Transverse colon (tissue), 4 donors: ENCODE measurements around the gene CACNA1E. TPM values are rescaled to one million over a fixed set of nuclear protein-coding genes. Genes with fewer than 3 reads are reported as not detected.

ENCODE experiments used
- DNase-seq: peaks from one replicate; pipeline ENCODE4 v3.0.0-alpha.2; 2019
- H3K27ac ChIP-seq, 4 donors: fragments of 200-600 bp; sonication (generic); 2 replicates each; pipeline ENCODE4 v1.5.1; 2016 to 2018; ENCODE audit warnings: inconsistent platforms in 4 of 4
- H3K27me3 ChIP-seq: fragments of 200-600 bp; sonication (generic); 2 replicates; pipeline ENCODE4 v1.5.1; 2017; ENCODE audit warnings: inconsistent platforms
- H3K36me3 ChIP-seq, 4 donors: fragments of 200-600 bp; sonication (generic); 2 replicates each; pipeline ENCODE4 v1.5.1; 2017 to 2019; ENCODE audit warnings: inconsistent platforms in 4 of 4
- H3K4me1 ChIP-seq, 4 donors: fragments of 200-600 bp; sonication (generic); 2 replicates each; pipeline ENCODE4 v1.5.1; 2017 to 2020; ENCODE audit warnings: inconsistent platforms in 4 of 4
- H3K4me3 ChIP-seq, 4 donors: fragments of 200-600 bp; sonication (generic); 1 replicate in 1 of 4; 2 replicates in 3 of 4; pipeline versions ENCODE4 v1.5.1 to v1.6.1; 2017 to 2019; ENCODE audit warnings: inconsistent platforms in 4 of 4
- H3K9me3 ChIP-seq, 2 donors: fragments of 200-600 bp; sonication (generic); 2 replicates each; pipeline ENCODE4 v1.5.1; 2017 to 2019; ENCODE audit warnings: inconsistent platforms in 2 of 2
- EP300 ChIP-seq: sonication (generic); formaldehyde crosslinking; IDR thresholded peaks from one replicate; pipeline ENCODE4 v1.6.1; 2017; ENCODE audit warnings: antibody characterized with exemption, low read depth
- POLR2A ChIP-seq: fragments of 450-650 bp; IDR thresholded peaks from one replicate; pipeline ENCODE4 v1.6.1; 2016; ENCODE audit warnings: antibody characterized with exemption, mild to moderate bottlenecking, moderate library complexity
- POLR2AphosphoS5 ChIP-seq, 3 donors: sonication (generic); formaldehyde crosslinking; IDR thresholded peaks; one replicate each; pipeline ENCODE4 v1.6.1; 2016; ENCODE audit warnings: antibody characterized with exemption in 3 of 3
- WGBS, 2 donors: methylation state at CpG; one replicate each; pipeline ENCODE4 v1.1.5; 2018; ENCODE audit warnings: low coverage in 1 of 2; 5-methylcytosine and 5-hydroxymethylcytosine counted together
- in situ Hi-C, 4 donors: fragments of 200-750 bp; cut with MboI; loops; one replicate each; pipeline versions ENCODE4 v1.15.0 to v1.15.1; 2017; ENCODE audit warnings: low sequenced_read_pairs in 3 of 4, low pct_ligation_motif_present in 1 of 4, low pct_unique_long_range_greater_than_20kb in 1 of 4
- intact Hi-C: fragments of 100-400 bp; cut with DNase I; formaldehyde crosslinking; loops from one replicate; pipeline ENCODE4 v1.15.1; 2023; ENCODE audit warnings: low total_unique reads
- total RNA-seq, 4 donors: library from RNA; depleted of rRNA; stranded (reverse); fragments of >200 nt; gene quantifications; one replicate each; pipeline ENCODE4 v1.1.0, GENCODE V29; 2016
- TF ChIP-seq, protein P1 (sequence below), 5 experiments: fragments of 200-600 bp in 3 of 5; fragments of 450-650 bp in 2 of 5; sonication (generic) in 3 of 5; IDR thresholded peaks; 1 replicate in 2 of 5; 2 replicates in 3 of 5; pipeline ENCODE4 v1.5.1; 2016 to 2017; ENCODE audit warnings: antibody characterized with exemption in 5 of 5, inconsistent platforms in 3 of 5, mild to moderate bottlenecking in 2 of 5, moderate library complexity in 1 of 5

The CACNA1E gene
- total RNA-seq, 4 donors from 2014 or later: under 0.01 to 0.16 (median 0.14) TPM; not detected in 1

DNA sequence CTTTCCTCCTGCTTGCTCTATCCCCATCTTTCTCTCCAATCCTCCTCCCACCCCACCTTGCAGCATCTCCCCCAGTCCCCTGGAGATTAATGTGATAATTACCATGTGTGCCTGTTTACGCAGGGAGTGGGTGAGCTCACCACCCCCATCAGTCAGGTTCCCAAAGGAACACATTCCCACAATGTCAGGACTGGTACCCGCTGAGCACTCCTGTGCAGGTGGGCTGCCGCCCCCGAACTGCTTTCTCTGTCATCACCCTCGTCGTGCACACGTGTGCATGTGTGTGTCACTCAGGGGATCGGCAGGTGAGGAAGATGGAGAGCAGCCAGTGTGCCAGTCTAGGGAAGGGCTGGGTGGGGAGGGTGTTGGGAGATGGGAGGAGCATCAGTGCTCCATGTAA lies 163.4 kb downstream of the CACNA1E start:
- Histone ChIP-seq H3K4me1 (peaks cover 4 to 15% (median 10%) of the 10 kb centered on the region in 4 donors), H3K4me3 (no peak overlapping the region), H3K36me3 (no peaks in the 10 kb centered on the region), H3K27ac (peak overlapping the region in 3 of 4 donors; percentile 62 to 75 (median 73)), H3K27me3 (no peaks in the 10 kb centered on the region), H3K9me3 (no peaks in the 10 kb centered on the region)
- intact Hi-C loops: no loop called here
- no peak for DNase-seq
- in situ Hi-C loops: no loop called here
- 89% methylated on average over 8 of the region's 8 CpGs; no CpG with 5 or more reads in 1 of the 2 donors for WGBS, 2 donors
- TF ChIP-seq, protein P1, sequence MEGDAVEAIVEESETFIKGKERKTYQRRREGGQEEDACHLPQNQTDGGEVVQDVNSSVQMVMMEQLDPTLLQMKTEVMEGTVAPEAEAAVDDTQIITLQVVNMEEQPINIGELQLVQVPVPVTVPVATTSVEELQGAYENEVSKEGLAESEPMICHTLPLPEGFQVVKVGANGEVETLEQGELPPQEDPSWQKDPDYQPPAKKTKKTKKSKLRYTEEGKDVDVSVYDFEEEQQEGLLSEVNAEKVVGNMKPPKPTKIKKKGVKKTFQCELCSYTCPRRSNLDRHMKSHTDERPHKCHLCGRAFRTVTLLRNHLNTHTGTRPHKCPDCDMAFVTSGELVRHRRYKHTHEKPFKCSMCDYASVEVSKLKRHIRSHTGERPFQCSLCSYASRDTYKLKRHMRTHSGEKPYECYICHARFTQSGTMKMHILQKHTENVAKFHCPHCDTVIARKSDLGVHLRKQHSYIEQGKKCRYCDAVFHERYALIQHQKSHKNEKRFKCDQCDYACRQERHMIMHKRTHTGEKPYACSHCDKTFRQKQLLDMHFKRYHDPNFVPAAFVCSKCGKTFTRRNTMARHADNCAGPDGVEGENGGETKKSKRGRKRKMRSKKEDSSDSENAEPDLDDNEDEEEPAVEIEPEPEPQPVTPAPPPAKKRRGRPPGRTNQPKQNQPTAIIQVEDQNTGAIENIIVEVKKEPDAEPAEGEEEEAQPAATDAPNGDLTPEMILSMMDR (IDR thresholded peaks at IDR 0.05): no peak
- TF ChIP-seq POLR2AphosphoS5 (IDR thresholded peaks at IDR 0.05) (no peak), POLR2A (no peak), EP300 (no peak)

GRCh38 chr1:181647314-181648035 lies 164.2 kb downstream of the CACNA1E start:
- no peaks in the 10 kb centered on the region for H3K27me3 ChIP-seq
- in situ Hi-C loops (no loop called here), intact Hi-C loops (no loop called here)
- peak; percentile 59 for TF ChIP-seq EP300
- peak in 2 of 3 donors; percentile 40 to 59 for TF ChIP-seq POLR2AphosphoS5 (IDR thresholded peaks at IDR 0.05)
- TF ChIP-seq, protein P1 (IDR thresholded peaks at IDR 0.05): no peak
- no peak for TF ChIP-seq POLR2A
- no peaks in the 10 kb centered on the region for H3K36me3 ChIP-seq
- H3K4me1 ChIP-seq: peaks cover 4 to 15% (median 10%) of the 10 kb centered on the region in 4 donors
- H3K4me3 ChIP-seq: no peak overlapping the region
- WGBS, 2 donors: 44 to 62% methylated on average over 11 of the region's 11 CpGs
- no peaks in the 10 kb centered on the region for H3K9me3 ChIP-seq
- peak overlapping the region; percentile 58 to 75 (median 68) for H3K27ac ChIP-seq
- DNase-seq: peak; percentile 81

DNA sequence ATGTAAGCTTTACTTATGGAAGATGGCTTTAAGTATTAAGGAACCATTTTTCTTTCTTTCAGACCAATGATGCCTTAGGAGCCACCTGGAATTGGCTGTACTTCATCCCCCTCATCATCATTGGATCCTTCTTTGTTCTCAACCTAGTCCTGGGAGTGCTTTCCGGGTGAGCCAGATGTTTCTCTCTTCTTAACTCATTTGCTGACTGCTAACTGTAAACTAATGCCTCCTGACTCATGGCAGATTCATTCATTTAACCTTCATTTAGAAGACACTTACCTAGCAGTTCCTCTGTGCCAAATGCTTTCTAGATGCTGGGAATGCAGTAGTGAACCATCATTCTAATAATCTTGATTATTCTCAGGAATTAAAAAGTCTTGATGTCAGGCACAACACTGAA lies 168.0 kb downstream of the CACNA1E start:
- Histone ChIP-seq H3K4me1 (peaks cover 4 to 15% (median 10%) of the 10 kb centered on the region in 4 donors), H3K27me3 (no peaks in the 10 kb centered on the region), H3K9me3 (no peaks in the 10 kb centered on the region), H3K4me3 (no peak overlapping the region), H3K27ac (no peak overlapping the region), H3K36me3 (no peaks in the 10 kb centered on the region)
- no peak for DNase-seq
- 63 to 66% methylated on average over 1 of the region's 1 CpG for WGBS, 2 donors
- in situ Hi-C loops: no loop called here
- TF ChIP-seq POLR2AphosphoS5 (IDR thresholded peaks at IDR 0.05) (no peak), EP300 (no peak), POLR2A (no peak)
- TF ChIP-seq, protein P1 (IDR thresholded peaks at IDR 0.05): no peak
- intact Hi-C loops: no loop called here

DNA sequence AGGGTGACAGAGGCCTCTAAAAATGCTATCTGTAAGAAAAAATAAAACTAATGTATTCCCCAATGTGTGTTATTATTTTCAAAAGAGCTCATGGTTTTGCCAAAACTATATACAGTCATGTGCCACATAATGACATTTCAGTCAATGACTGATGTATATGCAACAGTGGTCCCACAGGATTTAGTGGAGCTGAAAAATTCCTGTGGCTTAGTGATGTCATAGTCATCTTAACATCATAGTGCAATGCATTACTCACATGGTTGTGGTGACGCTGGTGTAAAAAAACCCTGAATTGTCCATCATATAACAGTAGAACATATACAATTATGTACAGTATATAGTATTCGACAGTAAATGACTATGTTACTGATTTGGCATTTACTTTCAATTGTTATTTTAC lies 172.4 kb downstream of the CACNA1E start:
- no peak for DNase-seq
- intact Hi-C loops: no loop called here
- in situ Hi-C loops: no loop called here
- H3K27me3 ChIP-seq: no peaks in the 10 kb centered on the region
- no peaks in the 10 kb centered on the region for H3K36me3 ChIP-seq
- H3K4me1 ChIP-seq: peaks cover 0 to 4% (median 0%) of the 10 kb centered on the region in 4 donors
- no peak overlapping the region for H3K27ac ChIP-seq
- no peak for TF ChIP-seq POLR2AphosphoS5 (IDR thresholded peaks at IDR 0.05)
- TF ChIP-seq EP300: no peak
- TF ChIP-seq, protein P1 (IDR thresholded peaks at IDR 0.05): no peak
- no peak for TF ChIP-seq POLR2A
- no peaks in the 10 kb centered on the region for H3K9me3 ChIP-seq
- WGBS, 2 donors: 86 to 97% methylated on average over 2 of the region's 2 CpGs
- H3K4me3 ChIP-seq: no peak overlapping the region
